Ishikawa (cell line): ENCODE measurements around the gene ITGAX.

ENCODE experiments used
- CEBPB ChIP-seq: IDR thresholded peaks from 2 replicates; pipeline ENCODE4 v1.6.1; 2012
- CREB1 ChIP-seq: IDR thresholded peaks from 2 replicates; pipeline ENCODE4 v1.6.1; 2012; ENCODE audit warnings: low read depth
- EP300 ChIP-seq: IDR thresholded peaks from 2 replicates; pipeline ENCODE4 v1.6.1; 2012; ENCODE audit warnings: borderline replicate concordance
- MAX ChIP-seq: IDR thresholded peaks from 2 replicates; pipeline ENCODE4 v1.6.1; 2012
- REST ChIP-seq: IDR thresholded peaks from 2 replicates; pipeline ENCODE4 v1.6.1; 2012; ENCODE audit warnings: low read depth, mild to moderate bottlenecking
- TAF1 ChIP-seq: IDR thresholded peaks from 2 replicates; pipeline ENCODE4 v1.6.1; 2012; ENCODE audit warnings: low read depth, mild to moderate bottlenecking
- TCF12 ChIP-seq: IDR thresholded peaks from 2 replicates; pipeline ENCODE4 v1.6.1; 2012; ENCODE audit warnings: low read depth
- TEAD4 ChIP-seq: IDR thresholded peaks from 2 replicates; pipeline ENCODE4 v1.6.1; 2012
- USF1 ChIP-seq: IDR thresholded peaks from 2 replicates; pipeline ENCODE4 v1.6.1; 2012
- YY1 ChIP-seq: IDR thresholded peaks from 2 replicates; pipeline ENCODE4 v1.6.1; 2012; ENCODE audit warnings: low read depth

- no peak for TF ChIP-seq EP300
- TF ChIP-seq TCF12: no peak
- TF ChIP-seq YY1: no peak
- TF ChIP-seq REST: no peak
- no peak for TF ChIP-seq USF1
- TF ChIP-seq CEBPB: no peak
- no peak for TF ChIP-seq CREB1
- TF ChIP-seq MAX: no peak
- no peak for TF ChIP-seq TAF1
- no peak for TF ChIP-seq TEAD4
Measured at GRCh38 chr16:31355431-31356100, 590 bp downstream of the ITGAX start.
